Stimulated activated CD4-positive, alpha-beta T cell treated with anti-CD3 and anti-CD28 coated beads, Interleukin-4, amount 100 ng/mL, for 48 hours (primary cell): ENCODE results near the gene SSTR3.
A peak's percentile ranks its signal among the peaks of the same experiment; 100 is the strongest.
"Not testable (repeated sequence)": the region's sequence is repeated elsewhere in the genome, so short reads cannot be mapped to it uniquely, and the experiment has no call there.

Source experiments
- DNase-seq, 2 donors: peaks; one replicate each; pipeline ENCODE4 v3.0.0-alpha.2; 2020; ENCODE audit warnings: low read depth in 2 of 2

SSTR3 gene

GRCh38 chr22:37211075-37211865, 1.0 kb downstream of the SSTR3 start:
- DNase-seq: no peak

GRCh38 chr22:37210041-37210803, 2.1 kb downstream of the SSTR3 start:
- no peak for DNase-seq

- DNase-seq: no peak
These were observed 3.0 kb downstream of the SSTR3 start for GRCh38 chr22:37209140-37209845.

GRCh38 chr22:37208401-37209139, 3.7 kb downstream of the SSTR3 start:
- no peak for DNase-seq

GRCh38 chr22:37207981-37208380, 4.3 kb downstream of the SSTR3 start:
- DNase-seq: no peak

GRCh38 chr22:37206841-37207821, 5.1 kb downstream of the SSTR3 start:
- no peak for DNase-seq

- no peak for DNase-seq
These were observed 6.0 kb downstream of the SSTR3 start for GRCh38 chr22:37206118-37206840.

- no peak for DNase-seq
These were observed 7.2 kb downstream of the SSTR3 start for GRCh38 chr22:37205046-37205445.

GRCh38 chr22:37204045-37204655, 8.1 kb downstream of the SSTR3 start:
- DNase-seq: no peak

GRCh38 chr22:37203354-37204044, 8.8 kb downstream of the SSTR3 start:
- DNase-seq: no peak

GRCh38 chr22:37202716-37203115, 9.6 kb downstream of the SSTR3 start:
- no peak for DNase-seq

- DNase-seq: no peak
These were observed 10.2 kb downstream of the SSTR3 start for GRCh38 chr22:37202001-37202555.

- DNase-seq: not testable (repeated sequence)
These were observed 10.8 kb downstream of the SSTR3 start for GRCh38 chr22:37201443-37201820.

GRCh38 chr22:37199760-37200108, 12.5 kb downstream of the SSTR3 start:
- DNase-seq: no peak

- DNase-seq: peak; percentile 99
These were observed 13.0 kb downstream of the SSTR3 start for GRCh38 chr22:37199103-37199759.

GRCh38 chr22:37198258-37199102, 13.8 kb downstream of the SSTR3 start:
- peak; percentile 88 to 96 for DNase-seq
